Gastroesophageal sphincter (tissue), 4 donors: ENCODE measurements around the gene SPINK1. TPM values are rescaled to one million over a fixed set of nuclear protein-coding genes. Genes with fewer than 3 reads are reported as not detected.

Experiments used
- ATAC-seq: fragments of 150-250 bp; one replicate; pipeline ENCODE4 v1.9.1; 2016; ENCODE audit warnings: mild to moderate bottlenecking, moderate library complexity
- H3K27ac ChIP-seq, 4 donors: fragments of 200-600 bp; sonication (generic) in 3 of 4; 1 replicate in 3 of 4; 2 replicates in 1 of 4; pipeline ENCODE4 v1.5.1; 2016 to 2019
- H3K27me3 ChIP-seq: fragments of 200-600 bp; sonication (generic); one replicate; pipeline ENCODE4 v1.5.1; 2019
- H3K36me3 ChIP-seq, 2 donors: fragments of 200-600 bp; sonication (generic); one replicate each; pipeline ENCODE4 v1.5.1; 2019; ENCODE audit warnings: control low read depth in 1 of 2
- H3K4me1 ChIP-seq, 3 donors: fragments of 200-600 bp; sonication (generic); 1 replicate in 2 of 3; 2 replicates in 1 of 3; pipeline ENCODE4 v1.5.1; 2016 to 2019; ENCODE audit warnings: control low read depth in 2 of 3
- H3K4me3 ChIP-seq, 2 donors: fragments of 200-600 bp; sonication (generic); one replicate each; pipeline ENCODE4 v1.5.1; 2019; ENCODE audit warnings: mild to moderate bottlenecking in 1 of 2, moderate library complexity in 1 of 2
- H3K9me3 ChIP-seq, 3 donors: fragments of 200-600 bp; sonication (generic); one replicate each; pipeline ENCODE4 v1.5.1; 2017 to 2019; ENCODE audit warnings: control low read depth in 2 of 3
- CTCF ChIP-seq, 4 experiments: fragments of 200-600 bp in 2 of 4; fragments of 450-650 bp in 2 of 4; sonication (generic) in 1 of 4; IDR thresholded peaks; one replicate each; pipeline ENCODE4 v1.5.1; 2017 to 2019; ENCODE audit warnings: antibody characterized with exemption in 4 of 4, mild to moderate bottlenecking in 2 of 4, moderate library complexity in 2 of 4
- EP300 ChIP-seq: sonication (generic); formaldehyde crosslinking; IDR thresholded peaks from one replicate; pipeline ENCODE4 v1.6.1; 2017; ENCODE audit warnings: antibody characterized with exemption, mild to moderate bottlenecking
- POLR2A ChIP-seq, 2 donors: fragments of 450-650 bp; IDR thresholded peaks; one replicate each; pipeline ENCODE4 v1.6.1; 2017; ENCODE audit warnings: antibody characterized with exemption in 2 of 2, mild to moderate bottlenecking in 2 of 2, moderate library complexity in 1 of 2
- POLR2AphosphoS5 ChIP-seq: sonication (generic); formaldehyde crosslinking; IDR thresholded peaks from one replicate; pipeline ENCODE4 v1.6.1; 2017; ENCODE audit warnings: antibody characterized with exemption
- WGBS, 2 donors: methylation state at CpG; one replicate each; pipeline ENCODE4 v1.1.5; 2018; ENCODE audit warnings: low coverage in 1 of 2; 5-methylcytosine and 5-hydroxymethylcytosine counted together
- total RNA-seq, 4 donors: library from RNA; depleted of rRNA; stranded (reverse); fragments of >200 nt; gene quantifications; one replicate each; pipeline ENCODE4 v1.1.0, GENCODE V29; 2016

Gene SPINK1
- not detected for total RNA-seq

GRCh38 chr5:147831465-147831864 lies at the start of gene SPINK1:
Gene SPINK1, minus strand, starts transcription at chr5:147831671. Its CDS starts 94 bp downstream, at chr5:147831577.
- no peaks in the 10 kb centered on the region for H3K27me3 ChIP-seq
- H3K4me3 ChIP-seq, result no peak within 1 kb of the TSS
- no peak for TF ChIP-seq EP300
- TF ChIP-seq POLR2AphosphoS5, result no peak
- no peak for TF ChIP-seq CTCF (IDR thresholded peaks at IDR 0.05)
- TF ChIP-seq POLR2A (IDR thresholded peaks at IDR 0.05), result no peak
- ATAC-seq, result no peak
- no peaks in the 10 kb centered on the region for H3K36me3 ChIP-seq
- H3K27ac ChIP-seq, result no peak within 1 kb of the TSS
- WGBS, 2 donors, result 92% methylated on average over 3 of the region's 3 CpGs; no CpG with 5 or more reads in 1 of the 2 donors
- no peaks in the 10 kb centered on the region for H3K9me3 ChIP-seq
- H3K4me1 ChIP-seq, result no peaks in the 10 kb centered on the region

DNA sequence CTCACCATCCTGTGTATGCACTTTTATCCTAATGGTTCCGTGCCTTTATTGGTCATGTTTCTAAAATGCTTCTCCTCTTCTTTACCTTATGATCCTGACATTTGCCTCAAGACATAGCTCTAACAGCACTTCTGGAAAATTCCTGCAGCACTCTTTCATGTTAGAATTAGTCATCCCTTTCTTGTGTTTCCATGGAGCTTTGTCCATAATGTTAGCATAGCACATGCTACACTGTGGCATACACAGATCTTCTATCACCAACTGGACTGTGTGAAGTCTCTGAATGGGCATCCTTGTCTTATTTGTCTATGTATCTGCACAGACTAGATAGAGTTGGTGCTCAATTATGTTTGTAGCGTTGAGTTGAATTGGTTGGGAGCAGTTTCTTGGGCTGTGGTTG lies 49.0 kb upstream of the SPINK1 start:
- H3K9me3 ChIP-seq, result no peaks in the 10 kb centered on the region
- TF ChIP-seq EP300 (no peak), POLR2AphosphoS5 (no peak), POLR2A (IDR thresholded peaks at IDR 0.05) (no peak), CTCF (IDR thresholded peaks at IDR 0.05) (no peak)
- H3K4me3 ChIP-seq, result no peak overlapping the region
- ATAC-seq, result no peak
- H3K4me1 ChIP-seq, result no peaks in the 10 kb centered on the region
- 70 to 94% methylated on average over 1 to 2 of the region's 2 CpGs for WGBS, 2 donors
- H3K27ac ChIP-seq, result no peak overlapping the region
- H3K36me3 ChIP-seq, result no peaks in the 10 kb centered on the region
- no peaks in the 10 kb centered on the region for H3K27me3 ChIP-seq

GRCh38 chr5:147879784-147880183 lies 48.3 kb upstream of the SPINK1 start:
- WGBS, 2 donors, result 86 to 92% methylated on average over 3 of the region's 3 CpGs
- Histone ChIP-seq H3K4me3 (no peak overlapping the region), H3K27me3 (no peaks in the 10 kb centered on the region), H3K9me3 (no peaks in the 10 kb centered on the region), H3K4me1 (no peaks in the 10 kb centered on the region), H3K36me3 (no peaks in the 10 kb centered on the region), H3K27ac (no peak overlapping the region)
- TF ChIP-seq EP300 (no peak), POLR2AphosphoS5 (no peak), POLR2A (IDR thresholded peaks at IDR 0.05) (no peak), CTCF (IDR thresholded peaks at IDR 0.05) (no peak)
- ATAC-seq, result no peak

GRCh38 chr5:147878066-147878759 lies 46.7 kb upstream of the SPINK1 start, which contains the start of gene SCGB3A2:
Gene SCGB3A2, plus strand, starts transcription at chr5:147878711. Its CDS starts 93 bp downstream, at chr5:147878804.
- WGBS, 2 donors, result 50 to 59% methylated on average over 2 of the region's 2 CpGs
- no peaks in the 10 kb centered on the region for H3K36me3 ChIP-seq
- H3K4me3 ChIP-seq, result no peak within 1 kb of the TSS
- H3K27me3 ChIP-seq, result no peaks in the 10 kb centered on the region
- no peaks in the 10 kb centered on the region for H3K9me3 ChIP-seq
- no peak for TF ChIP-seq CTCF (IDR thresholded peaks at IDR 0.05)
- TF ChIP-seq POLR2A (IDR thresholded peaks at IDR 0.05), result no peak
- ATAC-seq, result no peak
- H3K4me1 ChIP-seq, result no peaks in the 10 kb centered on the region
- H3K27ac ChIP-seq, result no peak within 1 kb of the TSS

DNA sequence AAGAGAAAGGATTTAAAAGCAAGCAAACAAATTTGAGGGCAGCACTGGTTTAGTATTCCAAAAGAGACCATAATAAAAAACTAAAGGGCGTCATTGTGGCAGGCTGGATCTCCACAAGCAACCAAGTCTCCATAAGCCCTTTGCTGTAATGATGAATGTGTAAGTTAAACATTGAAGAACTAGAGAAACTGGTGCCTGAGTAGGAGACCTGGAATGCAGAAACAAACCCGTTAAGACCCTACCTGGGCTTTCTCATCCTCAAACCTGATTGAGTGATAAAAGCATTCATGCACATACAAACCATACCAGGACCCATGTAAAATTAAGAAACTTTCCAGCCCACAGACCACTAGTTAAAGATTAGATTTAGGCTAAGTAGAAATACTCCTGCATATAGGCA lies 45.2 kb upstream of the SPINK1 start:
- H3K27me3 ChIP-seq, result no peaks in the 10 kb centered on the region
- no peak overlapping the region for H3K27ac ChIP-seq
- WGBS, 2 donors, result 67% methylated on average over 2 of the region's 2 CpGs; no CpG with 5 or more reads in 1 of the 2 donors
- TF ChIP-seq POLR2A (IDR thresholded peaks at IDR 0.05), result no peak
- TF ChIP-seq CTCF (IDR thresholded peaks at IDR 0.05), result no peak
- TF ChIP-seq POLR2AphosphoS5, result no peak
- TF ChIP-seq EP300, result no peak
- H3K4me1 ChIP-seq, result no peaks in the 10 kb centered on the region
- no peak for ATAC-seq
- H3K4me3 ChIP-seq, result no peak overlapping the region
- H3K9me3 ChIP-seq, result no peaks in the 10 kb centered on the region
- no peaks in the 10 kb centered on the region for H3K36me3 ChIP-seq
